ENCODE data around the gene TMEM72. TPM values are rescaled to one million over a fixed set of nuclear protein-coding genes. Genes with fewer than 3 reads are reported as not detected.

Gene TMEM72
- total RNA-seq, 1 experiment from 2014 or later, result not detected

DNA sequence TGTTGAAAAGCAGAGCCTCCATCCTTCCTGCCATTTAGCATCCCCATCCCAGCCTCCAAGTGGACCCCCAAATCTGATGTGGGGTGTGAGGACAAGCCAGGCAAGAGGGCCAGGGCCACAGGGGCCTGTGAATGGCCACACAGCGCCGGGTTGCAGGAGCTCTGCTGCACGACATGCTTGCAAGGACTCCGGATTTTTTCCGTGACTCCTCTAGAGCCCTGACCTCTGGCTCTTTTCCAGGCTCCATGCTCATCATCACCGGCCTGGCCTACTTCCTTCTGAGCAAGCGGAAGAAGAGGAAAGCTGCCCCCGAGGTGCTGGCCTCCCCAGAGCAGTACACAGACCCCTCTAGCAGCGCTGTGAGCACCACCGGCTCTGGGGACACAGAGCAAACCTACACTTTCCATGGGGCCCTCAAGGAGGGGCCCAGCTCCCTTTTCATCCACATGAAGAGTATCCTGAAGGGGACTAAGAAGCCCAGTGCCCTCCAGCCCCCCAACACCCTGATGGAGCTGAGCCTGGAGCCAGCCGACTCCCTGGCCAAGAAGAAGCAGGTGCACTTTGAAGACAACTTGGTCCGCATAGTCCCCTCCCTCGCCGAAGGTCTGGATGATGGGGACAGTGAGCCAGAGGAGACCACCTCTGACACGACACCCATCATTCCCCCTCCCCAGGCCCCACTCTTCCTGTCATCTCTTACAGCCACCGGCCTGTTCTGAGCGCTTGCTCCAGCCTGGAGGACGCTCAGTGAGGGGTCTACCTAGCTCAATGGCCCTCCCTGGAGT is 23.5 kb downstream of the TMEM72 start:
- DNase-seq (ENCODE audit: low read depth), result no peak

DNA sequence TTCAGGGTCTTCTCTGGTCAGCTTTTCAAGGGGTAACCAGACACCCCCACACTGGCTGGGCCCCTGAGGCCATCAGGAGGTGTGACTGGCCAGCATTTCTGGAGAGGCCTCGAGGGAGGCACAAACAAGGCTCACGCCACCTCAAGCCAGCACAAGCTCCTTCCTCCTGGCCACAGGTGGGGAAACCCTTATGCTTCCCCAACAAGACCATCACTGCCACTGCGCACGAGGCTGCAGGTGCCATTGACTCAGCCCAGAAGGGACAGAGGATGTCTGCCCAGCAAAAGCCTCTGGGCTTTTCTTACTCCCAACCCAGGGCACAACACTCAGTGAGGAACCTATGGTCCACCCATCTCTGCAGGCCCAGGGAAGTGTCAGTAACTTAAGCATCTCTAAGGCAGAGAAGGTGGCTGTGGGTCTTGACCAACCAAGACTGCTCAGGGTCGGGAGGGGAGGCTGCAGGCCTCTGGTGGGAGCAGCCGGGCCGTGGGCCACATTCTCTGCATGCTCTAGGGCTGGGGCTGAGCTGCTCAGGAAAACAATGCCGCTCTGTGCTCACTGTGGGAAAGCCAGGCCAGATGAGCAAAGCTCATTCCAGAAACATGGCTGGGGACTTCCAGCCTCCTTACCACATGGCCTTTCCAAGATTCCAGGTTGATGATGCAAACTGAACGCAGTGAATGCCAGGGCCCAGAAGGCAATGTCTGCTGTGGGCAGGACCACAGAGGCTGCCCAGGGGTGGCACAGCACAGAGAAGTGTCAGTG is 24.2 kb downstream of the TMEM72 start:
- DNase-seq (ENCODE audit: low read depth), result peak; percentile 88

DNA sequence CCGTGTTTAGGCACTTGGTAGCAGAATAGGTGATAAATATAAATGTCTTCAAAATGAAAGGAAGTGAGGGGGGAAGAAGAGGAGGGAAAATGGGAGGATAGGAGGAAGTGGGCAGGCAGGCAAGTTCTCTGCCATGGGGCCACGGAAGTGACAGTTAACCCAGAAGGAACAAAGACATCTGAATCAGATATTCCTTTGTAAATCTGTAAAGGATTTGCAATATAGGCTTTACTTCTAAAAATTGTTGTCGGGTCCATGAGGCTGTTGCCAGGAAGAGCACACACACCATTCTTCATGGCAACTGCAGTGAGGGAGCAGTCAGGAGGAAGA is 24.8 kb downstream of the TMEM72 start:
- no peak for DNase-seq (ENCODE audit: low read depth)

DNA sequence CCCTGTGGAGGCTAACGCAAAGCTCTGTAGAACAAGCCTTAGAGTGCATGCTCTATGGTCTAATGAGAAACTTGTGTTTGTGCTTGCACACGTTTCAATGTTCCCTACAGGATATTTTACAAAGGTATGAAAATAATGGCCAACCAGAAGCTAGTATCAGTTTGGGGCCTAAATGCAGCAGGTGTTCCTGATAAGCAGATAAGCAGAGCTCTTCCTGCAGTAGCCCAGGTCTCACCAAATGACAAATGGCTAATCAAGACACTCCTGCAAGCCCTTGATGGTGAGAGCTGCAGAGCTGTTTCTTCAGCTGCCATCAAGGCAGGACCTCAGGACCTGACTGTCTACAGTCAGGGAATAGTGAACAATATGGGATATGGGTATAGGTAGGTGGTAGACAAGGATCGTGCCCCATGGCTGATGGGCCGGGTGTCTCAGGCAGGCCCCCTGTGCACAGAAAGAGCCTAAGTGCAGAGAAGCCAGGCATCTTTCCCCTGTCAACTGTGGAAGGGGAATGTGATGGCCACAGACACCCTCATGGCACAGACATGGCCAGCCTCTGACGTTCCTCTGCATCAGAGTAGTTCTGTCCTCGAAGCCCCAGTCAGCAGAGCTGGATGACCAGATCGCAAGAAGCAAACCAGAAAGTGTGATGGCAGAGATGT is 25.3 kb downstream of the TMEM72 start:
- DNase-seq (ENCODE audit: low read depth), result no peak

DNA sequence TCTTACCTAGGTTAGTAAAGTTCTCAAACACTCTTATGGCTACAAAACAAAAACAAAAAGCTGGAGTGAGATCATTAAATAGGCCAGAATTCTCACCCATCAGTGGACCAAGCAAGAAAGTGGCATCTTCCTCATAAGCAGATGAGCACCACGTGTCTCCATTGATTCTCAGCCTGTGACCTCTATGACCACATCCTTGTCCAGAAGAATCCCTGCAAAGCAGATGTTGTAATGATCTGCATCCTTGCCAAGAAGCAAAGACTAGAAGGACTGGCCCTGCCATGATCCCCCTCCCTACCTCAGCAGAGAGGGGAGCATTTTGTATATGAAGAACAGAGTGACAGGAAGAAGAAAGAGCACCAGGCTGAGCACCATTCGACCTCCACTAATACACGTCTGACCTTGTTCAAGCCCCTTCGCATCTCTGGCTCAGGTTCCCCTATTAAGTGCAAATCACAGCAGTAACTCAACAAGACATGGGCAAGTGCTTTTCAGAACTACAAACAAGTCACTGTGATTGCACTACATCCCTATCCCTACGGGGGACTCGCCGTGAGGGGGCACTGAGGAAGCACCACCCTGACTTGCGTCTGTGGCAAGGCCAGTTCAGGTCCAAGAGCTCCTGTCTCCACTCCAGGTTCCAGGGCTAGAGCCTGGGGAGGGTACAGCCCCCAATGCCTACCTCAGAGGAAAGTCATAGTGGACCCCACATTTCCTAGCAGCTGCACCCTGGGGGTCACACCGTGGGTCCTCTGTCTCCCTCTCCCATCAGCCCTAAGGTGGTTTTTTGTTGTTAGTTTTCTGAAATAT is 26.3 kb downstream of the TMEM72 start:
- peak; percentile 60 for DNase-seq (ENCODE audit: low read depth)

DNA sequence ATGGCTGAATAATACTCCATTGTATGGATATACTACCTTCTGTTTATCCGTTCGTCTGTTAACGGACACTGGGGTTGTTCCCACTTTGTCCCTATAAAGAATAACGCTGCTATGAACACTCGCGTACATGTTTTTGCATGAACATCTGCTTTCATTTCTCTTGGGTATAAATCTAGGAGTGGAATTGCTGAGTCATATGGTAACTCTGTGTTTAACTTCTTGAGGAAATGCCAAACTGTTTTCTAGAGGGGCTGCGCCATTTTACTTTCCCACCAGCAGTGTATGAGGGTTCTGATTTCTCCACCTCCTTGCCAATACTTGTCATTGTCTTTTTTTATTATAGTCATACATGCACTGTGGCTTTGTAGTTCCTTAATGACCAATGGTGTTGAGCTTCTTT is 27.8 kb downstream of the TMEM72 start:
- DNase-seq (ENCODE audit: low read depth), result peak; percentile 50

DNA sequence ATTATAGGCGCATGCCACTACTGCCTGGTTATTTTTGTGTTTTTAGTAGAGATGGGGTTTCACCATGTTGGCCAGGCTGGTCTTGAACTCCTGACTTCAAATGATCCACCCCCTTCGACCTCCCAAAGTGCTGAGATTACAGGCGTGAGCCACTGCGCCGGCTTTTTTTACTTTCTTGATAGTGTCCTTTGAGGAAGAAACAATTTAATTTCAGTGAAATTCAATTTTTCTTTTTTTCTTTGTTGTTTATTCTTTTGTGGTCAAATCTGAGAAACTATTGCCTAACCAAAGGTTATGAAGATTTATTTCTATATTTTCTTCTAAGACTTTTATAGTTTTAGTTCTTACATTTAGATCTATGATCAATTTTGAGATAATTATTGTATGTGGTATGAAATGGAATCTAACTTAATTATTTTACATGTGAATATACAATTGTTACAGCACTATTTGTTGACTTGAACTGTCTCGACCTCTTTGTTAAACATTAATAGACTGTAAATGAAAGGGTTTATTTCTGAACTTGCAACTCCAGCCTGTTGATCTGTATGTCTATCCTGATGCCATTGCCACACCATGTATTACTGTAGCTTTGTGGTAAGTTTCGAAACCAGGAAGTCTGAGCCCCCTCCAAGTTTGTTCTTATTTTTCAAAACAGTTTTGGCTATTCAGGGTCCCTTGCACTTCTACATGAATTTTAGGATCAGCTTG is 28.7 kb downstream of the TMEM72 start:
- DNase-seq (ENCODE audit: low read depth), result no peak

DNA sequence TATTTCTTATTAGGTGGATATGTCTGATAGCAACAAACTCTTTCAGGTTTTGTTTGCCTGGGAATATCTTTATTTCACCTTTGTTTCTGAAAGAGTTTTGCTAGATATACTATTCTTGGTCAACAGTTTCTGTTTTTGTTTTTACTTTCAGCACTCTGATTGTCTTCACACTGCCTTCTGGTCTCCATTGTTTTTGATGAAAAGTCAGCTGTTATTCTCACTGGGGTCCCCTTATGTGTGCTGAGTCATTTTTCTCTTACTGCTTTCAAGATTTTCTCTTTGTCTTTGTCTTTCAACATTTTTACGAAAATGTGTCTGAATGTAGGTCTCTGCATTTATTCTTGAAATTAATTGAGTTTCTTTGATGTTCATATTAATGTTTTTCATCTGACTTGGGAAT is 33.2 kb downstream of the TMEM72 start:
- no peak for DNase-seq (ENCODE audit: low read depth)

DNA sequence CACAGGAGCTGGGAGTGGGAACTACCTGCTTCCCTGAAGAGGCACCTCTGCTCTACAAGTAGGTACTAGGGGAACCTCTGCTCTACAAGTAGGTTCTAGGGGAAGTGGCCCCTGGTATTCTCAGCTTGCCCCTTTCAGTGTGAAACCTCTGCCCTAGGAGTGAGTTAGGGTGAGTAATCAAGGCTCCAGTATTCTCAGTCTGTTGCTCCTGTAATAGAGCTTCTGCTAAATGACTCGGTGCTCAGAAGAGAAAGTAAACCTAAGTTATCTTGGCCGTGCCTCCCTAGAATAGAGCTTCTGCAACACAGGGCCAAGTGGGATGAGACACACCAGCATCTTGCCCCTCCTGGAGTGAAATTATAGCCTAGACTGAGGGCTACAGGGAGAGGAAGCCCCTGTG is 35.1 kb downstream of the TMEM72 start:
- DNase-seq (ENCODE audit: low read depth), result peak; percentile 47

DNA sequence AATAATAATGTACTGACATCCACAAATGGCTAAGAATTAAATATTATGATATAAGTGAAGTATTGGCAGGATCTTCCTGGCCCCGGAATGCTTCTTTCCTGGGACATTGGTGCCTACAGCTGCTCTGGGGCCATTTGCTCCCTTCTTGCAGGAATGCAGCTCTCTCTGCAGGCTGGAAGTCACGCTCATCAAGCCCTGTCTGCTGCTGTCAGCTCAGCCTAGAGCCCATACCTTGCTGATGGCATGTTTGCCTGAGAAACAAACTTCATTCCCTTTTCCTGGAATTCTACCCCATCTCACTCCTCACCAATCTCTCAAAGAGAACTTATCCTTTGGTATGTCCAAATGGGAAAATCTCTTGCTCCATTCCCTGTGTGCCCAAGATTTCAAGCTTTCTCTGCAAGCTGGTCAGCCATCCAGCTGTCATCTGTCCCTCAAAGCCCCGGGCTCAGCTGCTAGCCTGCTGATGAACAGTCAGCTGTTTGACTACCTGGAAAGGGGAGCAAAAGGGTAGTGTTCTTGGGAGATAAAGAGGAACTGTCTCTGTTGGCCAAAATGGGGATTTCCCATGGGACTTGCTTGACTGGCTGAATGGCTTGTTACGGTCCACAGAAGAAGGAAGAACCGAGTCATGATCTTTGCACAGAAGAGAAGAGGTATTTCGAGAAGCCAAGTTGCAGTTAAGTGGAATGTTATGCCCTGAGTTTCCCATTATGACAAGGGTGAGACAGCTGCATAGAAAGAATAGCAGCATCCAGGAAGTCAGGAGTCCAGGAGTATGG is 36.4 kb downstream of the TMEM72 start:
- no peak for DNase-seq (ENCODE audit: low read depth)

DNA sequence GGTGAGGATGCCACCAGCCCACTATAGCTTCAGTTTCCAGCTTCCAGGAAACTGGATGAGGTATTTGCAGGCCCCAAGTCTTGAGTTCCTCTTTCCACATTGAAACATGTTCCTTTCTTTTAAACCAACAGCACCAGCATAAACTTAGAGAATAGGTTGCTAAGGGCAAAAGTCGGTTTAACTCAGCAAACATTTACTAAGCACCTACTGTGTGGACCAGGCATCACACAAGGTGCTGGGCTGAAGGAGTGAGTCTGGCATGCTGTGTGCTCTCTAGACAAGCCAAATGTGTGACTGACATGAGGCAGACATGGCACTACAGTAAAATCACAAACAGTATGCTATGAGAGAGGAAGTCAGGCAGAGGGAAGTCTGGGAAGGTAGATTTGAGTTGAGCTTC is 37.5 kb downstream of the TMEM72 start:
- DNase-seq (ENCODE audit: low read depth), result no peak

DNA sequence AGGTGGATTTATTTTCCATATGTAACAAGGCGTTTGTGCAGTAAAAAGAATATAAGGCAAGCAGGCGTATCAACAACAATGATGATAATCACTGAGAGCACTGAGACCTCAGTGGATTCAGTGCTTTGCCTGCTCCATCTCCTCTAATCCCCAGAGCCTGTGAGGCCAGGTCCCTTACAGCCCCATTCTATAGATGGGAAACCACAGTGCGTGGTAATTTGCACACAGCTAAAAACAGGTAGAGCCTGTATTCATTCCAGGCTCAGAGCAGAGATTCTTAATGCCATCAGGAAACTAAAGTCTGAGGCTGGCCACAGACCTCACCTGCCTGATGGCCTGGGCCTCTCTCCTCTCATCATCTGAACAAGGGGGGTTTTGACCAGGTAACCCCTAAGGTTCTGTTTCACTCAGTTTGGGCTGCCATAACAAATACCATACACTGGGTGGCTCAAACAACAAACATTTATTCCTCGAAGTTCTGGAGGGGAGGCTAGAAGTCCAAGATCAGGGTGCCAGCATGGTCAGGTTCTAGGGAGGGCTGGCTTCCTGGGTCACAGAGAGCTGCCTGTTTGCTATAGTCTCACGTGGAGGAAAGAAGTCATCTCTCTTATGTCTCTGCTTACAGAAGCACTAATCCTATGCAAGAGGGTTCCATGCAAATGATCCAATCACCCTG is 38.1 kb downstream of the TMEM72 start:
- no peak for DNase-seq (ENCODE audit: low read depth)

DNA sequence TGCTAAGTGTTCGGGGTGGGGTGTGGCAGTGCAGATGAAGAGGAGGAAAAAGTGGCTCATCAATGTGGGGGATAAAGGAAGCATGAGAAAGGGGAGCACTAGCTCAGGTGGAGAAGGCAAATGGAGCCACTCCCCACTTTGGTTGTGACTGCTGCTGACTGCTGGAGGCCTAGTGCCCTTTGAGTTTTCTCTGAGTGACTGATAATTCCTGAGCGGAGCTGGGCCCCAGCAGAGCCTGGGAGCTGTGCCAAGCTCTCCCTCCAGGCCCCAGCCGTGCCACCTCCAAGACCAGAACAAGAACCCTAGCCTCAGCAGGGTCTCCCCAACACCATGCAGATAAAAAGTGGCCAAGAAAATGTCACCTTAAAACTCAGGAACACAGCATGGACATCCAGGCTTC is 38.8 kb downstream of the TMEM72 start:
- no peak for DNase-seq (ENCODE audit: low read depth)

DNA sequence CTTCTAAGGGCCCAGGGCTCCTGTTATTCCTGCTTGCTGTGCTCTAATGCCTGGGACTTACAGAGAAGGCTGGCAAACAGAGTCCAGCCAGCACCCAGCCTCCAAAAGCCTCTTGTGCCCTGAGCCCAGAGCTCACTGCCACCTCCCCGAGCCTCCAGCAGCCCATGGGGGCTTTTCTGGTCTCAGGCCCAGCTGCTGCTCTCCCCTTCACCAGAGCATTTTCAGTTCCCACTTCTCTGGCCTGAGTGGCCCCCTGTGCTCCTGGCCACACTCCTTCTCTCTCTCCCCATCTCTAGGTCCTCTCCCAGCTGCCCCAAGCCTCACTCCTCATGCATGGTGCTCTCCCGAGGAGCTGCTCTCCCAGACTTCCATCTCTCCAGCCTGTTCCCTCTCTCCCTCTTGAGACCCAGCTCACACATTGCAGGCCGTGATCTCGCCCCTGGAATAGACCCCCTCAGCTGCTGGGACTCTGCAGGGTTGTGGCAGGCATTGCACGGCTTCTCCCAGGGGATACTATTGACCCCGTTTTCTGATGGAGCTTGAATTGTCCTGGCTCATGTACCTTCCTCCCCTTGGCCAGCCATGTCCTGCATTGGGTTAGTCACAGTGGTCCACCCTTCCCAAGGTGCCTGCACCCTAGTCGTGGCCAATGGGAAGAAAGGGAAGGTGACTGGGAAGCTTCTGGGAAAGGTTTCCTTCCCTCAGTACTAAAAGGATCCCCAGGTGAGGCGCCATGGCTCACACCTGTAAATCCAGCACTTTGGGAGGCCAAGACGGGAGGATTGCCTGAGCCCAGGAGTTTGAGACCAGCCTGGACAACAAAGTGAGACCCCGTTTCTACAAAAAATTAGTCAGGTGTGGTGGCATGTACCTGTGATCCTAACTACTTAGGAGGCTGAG is 39.4 kb downstream of the TMEM72 start:
- no peak for DNase-seq (ENCODE audit: low read depth)

DNA sequence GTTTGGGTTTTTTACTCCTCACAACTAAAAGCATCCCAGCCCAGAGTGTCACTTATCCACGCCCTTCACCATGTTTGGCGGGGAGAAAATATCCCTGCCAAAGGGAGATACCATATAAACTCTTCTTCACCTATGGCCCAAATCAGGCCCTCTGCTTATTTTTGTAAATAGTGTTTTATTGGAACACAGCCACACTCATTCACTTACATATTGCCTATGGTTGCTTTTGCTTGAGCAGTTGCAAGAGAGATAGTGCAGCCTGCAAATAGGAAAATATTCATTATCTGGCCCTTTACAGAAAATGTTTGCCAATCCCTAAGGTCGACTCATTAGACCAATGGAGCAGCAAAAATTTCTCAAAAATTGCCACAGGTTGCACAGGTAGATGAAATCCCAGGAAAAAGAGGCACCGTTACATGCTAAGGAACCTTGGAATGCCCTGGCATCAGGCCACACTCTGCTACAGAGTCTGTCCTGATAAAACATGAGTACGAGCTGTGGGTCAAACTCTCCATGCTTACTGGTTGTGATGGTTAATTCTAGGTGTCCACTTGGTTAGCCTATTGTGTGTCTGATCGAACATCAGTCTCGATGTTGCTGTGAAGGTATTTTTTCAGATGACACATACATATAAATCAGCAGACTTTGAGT is 40.6 kb downstream of the TMEM72 start:
- no peak for DNase-seq (ENCODE audit: low read depth)

DNA sequence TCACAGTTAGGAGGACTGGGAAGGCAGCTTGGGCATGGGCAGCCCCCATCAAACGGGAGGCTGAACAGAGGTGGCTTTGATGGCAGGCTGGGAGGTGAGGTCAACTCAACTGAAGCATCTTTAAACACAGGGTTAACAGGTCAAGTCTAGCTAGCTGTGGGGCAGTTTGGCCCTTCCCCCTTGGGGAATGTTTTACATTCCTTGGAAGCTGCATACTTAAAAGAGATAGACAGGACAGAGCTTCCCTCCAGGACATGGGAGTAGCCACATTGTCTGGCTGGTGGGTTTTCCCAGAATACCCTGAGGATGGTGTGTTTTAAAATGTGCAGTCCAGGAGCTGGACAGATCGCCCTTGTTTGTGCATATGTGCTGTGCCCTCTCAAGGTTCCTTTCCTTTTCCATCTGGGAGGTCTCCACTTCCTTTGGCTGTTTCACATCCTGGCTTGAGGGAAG is 41.7 kb downstream of the TMEM72 start:
- DNase-seq (ENCODE audit: low read depth), result peak; percentile 67

DNA sequence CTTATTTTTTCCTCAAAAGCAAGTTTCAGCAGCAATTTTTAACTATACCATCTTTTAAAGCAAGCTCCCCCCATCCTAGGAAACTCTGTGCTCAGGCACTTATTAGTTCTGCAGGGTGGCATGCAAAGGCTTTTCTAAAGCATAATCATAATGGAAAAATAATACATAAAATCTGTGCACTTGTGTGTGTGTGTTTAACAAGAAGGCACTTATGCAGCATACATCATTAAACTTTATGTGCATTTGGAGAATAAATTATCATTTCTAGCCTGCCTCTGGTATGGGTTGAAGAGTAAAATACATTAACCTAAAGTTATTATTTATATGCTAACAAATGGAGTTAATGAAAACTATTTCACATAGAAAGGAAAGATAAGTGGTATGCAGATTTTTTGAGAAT is 42.9 kb downstream of the TMEM72 start:
- DNase-seq (ENCODE audit: low read depth), result no peak

DNA sequence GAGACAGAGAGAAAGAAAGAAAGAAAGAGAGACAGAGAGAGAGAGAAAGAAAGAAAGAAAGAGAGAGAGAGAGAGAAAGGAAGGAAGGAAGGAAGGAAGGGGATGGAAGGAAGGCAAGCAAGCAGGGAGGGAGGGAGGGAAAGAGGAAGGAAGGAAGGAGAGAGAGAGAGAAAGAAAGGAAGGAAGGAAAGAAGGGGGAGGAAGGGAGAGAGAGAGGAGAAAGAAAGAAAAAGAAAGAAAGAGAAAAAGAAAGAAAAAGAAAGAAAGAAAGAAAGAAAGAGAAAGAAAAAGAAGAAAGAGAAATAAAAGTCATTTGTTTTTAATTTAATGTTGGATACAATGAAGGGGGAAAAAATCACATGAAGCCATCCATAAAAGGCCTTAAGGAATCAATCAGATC is 43.8 kb downstream of the TMEM72 start:
- DNase-seq (ENCODE audit: low read depth), result no peak

Data from RPMI7951 (cell line).